Panc1 (cell line): ENCODE measurements around the gene PDYN. TPM values are rescaled to one million over a fixed set of nuclear protein-coding genes. Genes with fewer than 3 reads are reported as not detected.

Source experiments
- ATAC-seq: fragments of 200-7000 bp; cut with Tn5 transposase; 2 replicates; pipeline ENCODE4 v1.9.1; 2020; ENCODE audit warnings: mild to moderate bottlenecking, moderate library complexity
- BruUV-seq: library from RNA; stranded (reverse); fragments of 400-500 nt; replicated peaks from 2 replicates; lab custom pipeline; 2021; lab: Mats Ljungman, UMichigan
- CTCF ChIA-PET: fragments of 300-600 bp; sonication (Branson Sonifier 250); formaldehyde crosslinking; loops from one replicate; lab custom pipeline; 2022; ENCODE audit warnings: antibody characterized with exemption; lab: Charles Lee
- POLR2A ChIA-PET: fragments of 300-600 bp; sonication (Branson Sonifier 250); formaldehyde crosslinking; loops from one replicate; lab custom pipeline; 2022; ENCODE audit warnings: antibody characterized with exemption; lab: Charles Lee
- DNase-seq: peaks from one replicate; pipeline ENCODE4 v3.0.0-alpha.2; 2010; ENCODE audit warnings: low read depth, low spot score
- H3K27ac ChIP-seq: 2 replicates; pipeline ENCODE4 v1.5.1; 2011; ENCODE audit warnings: mild to moderate bottlenecking, low read length, inconsistent platforms
- H3K27me3 ChIP-seq: fragments of 200-500 bp; sonication (Bioruptor generic); 2 replicates; pipeline ENCODE4 v1.6.0; 2014; ENCODE audit warnings: low read length, inconsistent platforms; ENCODE audit not compliant: control insufficient read depth, insufficient read depth
- H3K36me3 ChIP-seq: fragments of 200-500 bp; sonication (Bioruptor generic); 2 replicates; pipeline ENCODE4 v1.5.1; 2014; ENCODE audit warnings: inconsistent platforms, mild to moderate bottlenecking, low read length, moderate library complexity; ENCODE audit not compliant: control insufficient read depth, insufficient read depth
- H3K4me1 ChIP-seq: 2 replicates; pipeline ENCODE4 v1.5.1; 2011; ENCODE audit warnings: inconsistent platforms, mild to moderate bottlenecking, low read length, moderate library complexity; ENCODE audit not compliant: control insufficient read depth, insufficient read depth
- H3K4me3 ChIP-seq, 2 experiments: 2 replicates each; pipeline ENCODE4 v1.5.1; 2011 to 2012; ENCODE audit warnings: low read depth in 2 of 2, low read length in 2 of 2, mild to moderate bottlenecking in 2 of 2, inconsistent platforms in 1 of 2, moderate library complexity in 1 of 2
- H3K9me3 ChIP-seq: fragments of 200-500 bp; sonication (Bioruptor generic); 2 replicates; pipeline ENCODE4 v1.5.1; 2014; ENCODE audit warnings: low read depth, mild to moderate bottlenecking, inconsistent platforms, low read length, moderate library complexity; ENCODE audit not compliant: control insufficient read depth, insufficient read depth
- POLR2AphosphoS5 ChIP-seq: IDR thresholded peaks from 2 replicates; pipeline ENCODE4 v1.6.1; 2012; ENCODE audit warnings: mild to moderate bottlenecking, low read depth, low read length, moderate library complexity
- TCF7L2 ChIP-seq: IDR thresholded peaks from 2 replicates; pipeline ENCODE4 v1.6.1; 2011; ENCODE audit warnings: mild to moderate bottlenecking, low read depth, low read length, inconsistent platforms
- in situ Hi-C: cut with HindIII; loops from 2 replicates; pipeline ENCODE4 v1.10.0; 2016; ENCODE audit warnings: low sequenced_read_pairs, low pct_unique_long_range_greater_than_20kb
- intact Hi-C: fragments of 100-400 bp; cut with micrococcal nuclease; formaldehyde crosslinking; loops from one replicate; pipeline ENCODE4 v1.10.0; 2022; ENCODE audit not compliant: unreplicated experiment
- total RNA-seq: library from RNA; stranded (reverse); gene quantifications from one replicate; pipeline ENCODE4 v1.2.1, GENCODE V29; 2021; ENCODE audit not compliant: unreplicated experiment
- TF ChIP-seq, protein P1 (sequence below): fragments of 450-650 bp; IDR thresholded peaks from 2 replicates; pipeline ENCODE4 v1.5.1; 2017; ENCODE audit warnings: mild to moderate bottlenecking
- TF ChIP-seq, protein P2 (sequence below), 2 experiments: IDR thresholded peaks; 2 replicates each; pipeline ENCODE4 v1.6.1; 2011 to 2012; ENCODE audit warnings: low read depth in 2 of 2, control low read depth in 1 of 2, low read length in 1 of 2, mild to moderate bottlenecking in 1 of 2, moderate library complexity in 1 of 2; ENCODE audit not compliant: insufficient read depth in 1 of 2

The PDYN gene
- total RNA-seq, 1 experiment from 2014 or later = not detected

DNA sequence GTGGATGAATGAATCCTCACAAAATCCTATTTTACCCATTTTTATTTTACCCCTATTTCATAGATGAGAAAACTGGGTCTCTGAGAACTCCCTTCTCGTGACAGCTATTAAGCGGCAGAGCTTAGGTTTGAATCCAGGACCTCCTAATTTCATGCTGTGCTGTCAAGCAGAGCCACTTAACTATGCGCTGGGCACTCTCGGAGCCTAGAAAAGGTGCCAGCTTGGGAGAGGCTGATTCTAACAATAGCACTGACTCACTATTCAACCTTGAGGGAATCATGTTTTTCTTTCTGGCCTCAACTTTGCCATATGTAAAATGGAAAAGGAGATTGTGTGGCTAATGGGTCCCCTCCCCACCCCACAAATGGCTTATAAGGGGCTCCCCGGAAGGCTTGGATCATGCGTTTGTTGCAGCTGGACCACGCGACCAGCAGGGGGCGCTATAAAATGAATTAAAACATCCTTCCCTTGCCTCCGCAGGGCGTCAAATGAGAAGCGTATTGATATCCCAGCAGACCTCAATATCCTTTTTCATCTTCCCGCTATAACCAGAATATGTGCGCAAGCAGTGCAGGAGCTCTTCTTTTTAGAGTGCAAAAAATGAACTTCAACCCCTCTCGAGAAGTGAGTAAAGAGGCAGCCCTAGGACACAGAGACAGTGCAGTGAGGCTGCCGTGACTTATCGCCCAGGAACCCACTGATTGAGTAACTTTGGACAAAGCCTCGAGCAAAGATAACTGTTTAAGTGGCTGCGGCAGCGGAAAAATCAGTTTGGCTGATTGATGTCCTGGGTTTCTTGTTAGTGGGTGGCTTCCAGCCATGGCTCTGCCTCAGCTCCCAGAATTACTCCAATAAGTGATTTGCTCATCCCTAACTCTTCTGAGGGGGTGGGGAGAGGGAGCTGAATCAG is 12.8 kb upstream of the PDYN start:
- no TSS peak for BruUV-seq
- in situ Hi-C loops (no loop called here), intact Hi-C loops (loop anchor here (5.0 kb wide), 1 partner anchor 166 kb away; no protein-coding TSS in a partner anchor)
- ChIA-PET CTCF (interaction anchor here (0.6 to 1.6 kb wide), 4 partner anchors 9 to 230 kb away, joined by 3 to 4 read pairs (median 3); no protein-coding TSS in a partner anchor), POLR2A (no interaction called here)
- no peak overlapping the region for H3K27ac ChIP-seq
- H3K27me3 ChIP-seq = peaks cover 23% of the 10 kb centered on the region
- peak; percentile 28 for DNase-seq
- TF ChIP-seq TCF7L2 (no peak), POLR2AphosphoS5 (no peak)
- TF ChIP-seq, protein P1, sequence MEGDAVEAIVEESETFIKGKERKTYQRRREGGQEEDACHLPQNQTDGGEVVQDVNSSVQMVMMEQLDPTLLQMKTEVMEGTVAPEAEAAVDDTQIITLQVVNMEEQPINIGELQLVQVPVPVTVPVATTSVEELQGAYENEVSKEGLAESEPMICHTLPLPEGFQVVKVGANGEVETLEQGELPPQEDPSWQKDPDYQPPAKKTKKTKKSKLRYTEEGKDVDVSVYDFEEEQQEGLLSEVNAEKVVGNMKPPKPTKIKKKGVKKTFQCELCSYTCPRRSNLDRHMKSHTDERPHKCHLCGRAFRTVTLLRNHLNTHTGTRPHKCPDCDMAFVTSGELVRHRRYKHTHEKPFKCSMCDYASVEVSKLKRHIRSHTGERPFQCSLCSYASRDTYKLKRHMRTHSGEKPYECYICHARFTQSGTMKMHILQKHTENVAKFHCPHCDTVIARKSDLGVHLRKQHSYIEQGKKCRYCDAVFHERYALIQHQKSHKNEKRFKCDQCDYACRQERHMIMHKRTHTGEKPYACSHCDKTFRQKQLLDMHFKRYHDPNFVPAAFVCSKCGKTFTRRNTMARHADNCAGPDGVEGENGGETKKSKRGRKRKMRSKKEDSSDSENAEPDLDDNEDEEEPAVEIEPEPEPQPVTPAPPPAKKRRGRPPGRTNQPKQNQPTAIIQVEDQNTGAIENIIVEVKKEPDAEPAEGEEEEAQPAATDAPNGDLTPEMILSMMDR = peak; percentile 92
- no peaks in the 10 kb centered on the region for H3K4me1 ChIP-seq
- no peaks in the 10 kb centered on the region for H3K9me3 ChIP-seq
- 0 out of 2 replicates have a peak, but pooled peaks have one; percentile 63 for ATAC-seq
- H3K36me3 ChIP-seq = no peaks in the 10 kb centered on the region
- no peak overlapping the region for H3K4me3 ChIP-seq

DNA sequence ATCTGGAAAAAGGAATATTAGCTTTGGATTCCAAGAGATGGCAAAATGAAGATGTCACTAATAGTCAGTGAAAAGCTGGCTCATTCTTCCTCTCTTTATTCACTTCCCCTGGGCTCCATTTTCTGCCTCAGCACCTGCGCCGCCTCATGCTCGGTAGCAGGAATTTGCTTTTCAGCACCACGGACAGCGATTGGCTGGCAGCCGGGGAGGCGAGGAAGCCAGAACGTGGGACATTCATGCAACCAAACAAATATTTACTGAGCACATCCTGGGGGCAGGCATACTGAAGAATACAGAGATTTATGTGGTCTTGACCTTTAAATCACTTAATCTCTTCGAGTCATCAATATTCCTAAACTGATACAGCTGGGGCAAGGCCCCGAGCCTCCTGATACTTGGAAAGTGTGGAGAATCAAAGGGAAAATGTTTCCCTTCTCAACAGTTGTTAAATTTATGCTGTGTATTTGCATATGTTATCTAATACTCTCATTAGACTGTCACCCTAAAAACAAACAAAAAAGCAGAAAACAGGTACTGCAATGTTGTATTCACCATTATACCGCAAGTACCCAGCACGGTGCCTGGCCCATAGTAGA is 12.1 kb upstream of the PDYN start:
- BruUV-seq = no TSS peak
- TF ChIP-seq TCF7L2 = no peak
- TF ChIP-seq, protein P2, sequence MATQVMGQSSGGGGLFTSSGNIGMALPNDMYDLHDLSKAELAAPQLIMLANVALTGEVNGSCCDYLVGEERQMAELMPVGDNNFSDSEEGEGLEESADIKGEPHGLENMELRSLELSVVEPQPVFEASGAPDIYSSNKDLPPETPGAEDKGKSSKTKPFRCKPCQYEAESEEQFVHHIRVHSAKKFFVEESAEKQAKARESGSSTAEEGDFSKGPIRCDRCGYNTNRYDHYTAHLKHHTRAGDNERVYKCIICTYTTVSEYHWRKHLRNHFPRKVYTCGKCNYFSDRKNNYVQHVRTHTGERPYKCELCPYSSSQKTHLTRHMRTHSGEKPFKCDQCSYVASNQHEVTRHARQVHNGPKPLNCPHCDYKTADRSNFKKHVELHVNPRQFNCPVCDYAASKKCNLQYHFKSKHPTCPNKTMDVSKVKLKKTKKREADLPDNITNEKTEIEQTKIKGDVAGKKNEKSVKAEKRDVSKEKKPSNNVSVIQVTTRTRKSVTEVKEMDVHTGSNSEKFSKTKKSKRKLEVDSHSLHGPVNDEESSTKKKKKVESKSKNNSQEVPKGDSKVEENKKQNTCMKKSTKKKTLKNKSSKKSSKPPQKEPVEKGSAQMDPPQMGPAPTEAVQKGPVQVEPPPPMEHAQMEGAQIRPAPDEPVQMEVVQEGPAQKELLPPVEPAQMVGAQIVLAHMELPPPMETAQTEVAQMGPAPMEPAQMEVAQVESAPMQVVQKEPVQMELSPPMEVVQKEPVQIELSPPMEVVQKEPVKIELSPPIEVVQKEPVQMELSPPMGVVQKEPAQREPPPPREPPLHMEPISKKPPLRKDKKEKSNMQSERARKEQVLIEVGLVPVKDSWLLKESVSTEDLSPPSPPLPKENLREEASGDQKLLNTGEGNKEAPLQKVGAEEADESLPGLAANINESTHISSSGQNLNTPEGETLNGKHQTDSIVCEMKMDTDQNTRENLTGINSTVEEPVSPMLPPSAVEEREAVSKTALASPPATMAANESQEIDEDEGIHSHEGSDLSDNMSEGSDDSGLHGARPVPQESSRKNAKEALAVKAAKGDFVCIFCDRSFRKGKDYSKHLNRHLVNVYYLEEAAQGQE (IDR thresholded peaks at IDR 0.05; ENCODE audit: insufficient read depth in 1 of 2, low read depth in 2 of 2, low read length in 1 of 2) = peak; percentile 98
- peaks cover 21% of the 10 kb centered on the region for H3K27me3 ChIP-seq
- intact Hi-C loops = loop anchor here (5.0 kb wide), 1 partner anchor 166 kb away; no protein-coding TSS in a partner anchor
- H3K27ac ChIP-seq = no peak overlapping the region
- ATAC-seq (no peak), DNase-seq (no peak)
- in situ Hi-C loops = no loop called here
- ChIA-PET POLR2A (no interaction called here), CTCF (interaction anchor here (1.1 to 1.6 kb wide), 3 partner anchors 18 to 229 kb away, joined by 3 to 4 read pairs (median 3); no protein-coding TSS in a partner anchor)
- no peaks in the 10 kb centered on the region for H3K36me3 ChIP-seq
- no peak overlapping the region for H3K4me3 ChIP-seq
- no peaks in the 10 kb centered on the region for H3K4me1 ChIP-seq
- no peaks in the 10 kb centered on the region for H3K9me3 ChIP-seq
